ENCODE measurements around the gene DPAGT1.

DPAGT1 gene

GRCh38 chr11:119057000-119057769, 44.5 kb downstream of the DPAGT1 start, which contains the start of gene HYOU1:
Gene HYOU1 (minus strand): TSS chr11:119057205. CDS start chr11:119056160, 1,045 bp downstream.
- peak; percentile 92 for DNase-seq (ENCODE audit: low read depth)

DNA sequence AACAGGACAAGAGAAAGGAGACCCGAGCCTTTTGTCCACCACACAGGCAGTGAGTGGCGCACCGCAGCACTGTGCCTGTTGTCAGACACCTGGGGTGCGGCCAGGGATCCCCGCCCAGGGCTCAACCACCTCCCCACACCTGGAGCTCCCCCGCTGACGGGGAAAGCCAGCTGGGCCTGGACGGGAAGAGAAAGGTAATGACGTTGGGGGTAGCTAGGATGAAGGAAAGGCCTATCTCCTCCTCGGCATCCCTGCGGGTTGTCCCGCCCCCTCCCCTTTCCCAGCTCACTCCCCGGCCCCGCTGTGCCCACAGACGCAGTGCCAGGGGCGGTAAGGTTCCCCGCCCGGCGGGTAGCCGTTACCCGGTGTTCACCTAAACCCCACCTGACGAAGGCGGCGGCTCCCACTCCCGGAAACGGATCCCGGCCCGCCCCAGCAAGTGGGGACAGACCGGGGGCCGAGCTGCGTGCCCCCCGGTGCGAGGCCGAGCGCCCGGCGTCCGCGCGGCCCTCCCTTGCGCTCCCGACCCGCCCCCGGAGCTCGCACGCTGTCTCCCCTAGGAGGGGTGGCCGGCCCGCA, 45.1 kb downstream of the DPAGT1 start:
- DNase-seq (ENCODE audit: low read depth), result no peak

DNA sequence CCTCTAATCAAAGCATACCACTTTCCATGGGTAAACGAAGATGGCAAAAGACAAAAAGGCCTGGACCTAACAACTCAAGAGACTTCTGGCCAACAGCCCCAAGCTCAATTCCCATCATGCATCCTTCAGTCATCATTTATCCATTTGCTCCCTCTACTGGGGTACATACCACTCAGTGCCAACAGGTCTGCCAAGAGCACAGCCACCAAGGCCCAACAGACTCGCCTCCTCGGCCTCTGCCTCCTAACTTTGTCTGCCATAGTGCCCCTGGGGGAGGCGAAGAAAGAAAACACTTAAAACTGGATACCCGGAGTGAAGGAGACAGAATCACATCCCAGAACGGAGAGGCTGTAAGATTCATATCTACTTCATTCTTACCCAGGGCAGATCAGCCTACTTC, 45.8 kb downstream of the DPAGT1 start:
- peak; percentile 24 for DNase-seq (ENCODE audit: low read depth)

- no peak for DNase-seq (ENCODE audit: low read depth)
These were observed 47.2 kb downstream of the DPAGT1 start for GRCh38 chr11:119054418-119054817.

GRCh38 chr11:119052163-119052814, 49.4 kb downstream of the DPAGT1 start:
- DNase-seq (ENCODE audit: low read depth), result no peak

DNA sequence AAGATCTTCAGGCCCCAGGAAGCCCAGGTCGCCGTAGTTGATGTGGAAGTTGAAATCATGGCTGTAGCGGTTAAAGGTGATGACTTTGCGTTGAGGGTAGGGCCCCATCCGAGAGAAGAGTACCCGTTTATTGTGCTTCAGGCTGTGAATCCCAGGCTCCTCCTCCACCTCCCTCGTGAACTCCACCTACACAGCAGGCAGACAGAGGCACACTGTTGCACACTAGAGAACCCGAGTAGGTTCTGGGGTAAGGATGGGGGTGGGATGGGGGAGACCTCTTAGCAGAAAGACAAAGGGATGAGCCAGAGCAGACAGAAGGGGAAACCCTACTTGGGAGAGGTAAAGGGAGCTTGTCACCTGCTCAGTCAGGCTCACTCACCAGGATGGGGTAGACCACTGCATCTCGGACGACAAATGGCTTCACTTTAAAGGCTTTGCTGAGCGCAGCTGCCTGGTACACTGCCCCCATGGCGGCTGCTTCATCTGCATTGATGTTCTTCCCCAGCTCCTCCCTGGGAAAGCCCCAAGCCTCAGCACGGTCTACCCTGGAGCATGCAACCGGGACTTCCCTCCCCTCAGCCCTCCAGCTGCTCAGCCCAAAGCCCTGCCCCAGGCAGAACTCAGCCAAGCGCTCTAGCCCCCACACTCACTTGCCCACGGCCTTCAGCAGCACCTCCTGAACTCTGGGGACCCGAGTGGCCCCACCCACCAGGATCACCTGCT, 50.1 kb downstream of the DPAGT1 start:
- no peak for DNase-seq (ENCODE audit: low read depth)

DNA sequence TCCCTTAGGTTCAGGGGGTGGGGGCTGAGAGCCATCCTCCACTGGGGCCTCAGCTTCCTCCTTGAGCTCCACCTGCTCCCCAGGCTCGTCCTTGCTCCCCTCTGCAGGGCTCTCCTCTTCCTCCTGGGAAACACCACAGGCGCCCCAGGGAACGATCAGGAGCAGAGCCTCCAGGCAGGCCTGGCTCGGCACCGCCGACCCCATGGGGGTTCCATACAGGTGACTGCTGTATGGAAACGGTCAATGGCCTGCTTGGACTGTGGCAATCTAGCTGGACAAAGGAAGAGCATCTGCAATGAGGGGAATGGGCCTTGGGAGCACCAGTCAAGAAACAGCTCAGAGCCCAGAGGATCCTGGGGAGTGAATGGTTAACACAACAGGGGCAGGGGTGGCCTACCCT, 52.6 kb downstream of the DPAGT1 start:
- DNase-seq (ENCODE audit: low read depth), result no peak

DNA sequence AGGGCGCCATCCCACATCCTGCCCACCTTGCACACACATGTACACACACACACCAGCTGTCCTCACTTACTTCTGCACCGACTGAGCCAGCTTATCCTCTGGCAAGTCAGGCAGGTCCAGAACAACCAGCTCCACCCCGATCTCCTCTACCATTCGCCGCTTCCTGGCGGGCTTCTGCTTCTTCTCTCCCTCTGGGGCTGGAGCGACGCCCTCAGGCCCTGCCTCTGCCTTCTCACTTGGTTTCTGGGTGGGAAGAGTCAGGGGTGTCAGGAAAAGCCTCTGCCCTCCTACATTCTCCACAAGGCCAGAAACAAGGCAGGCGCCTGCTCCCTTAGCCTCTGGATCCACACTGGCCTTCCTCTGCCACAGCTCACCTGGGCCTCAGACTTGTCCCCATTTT, 53.0 kb downstream of the DPAGT1 start:
- no peak for DNase-seq (ENCODE audit: low read depth)

GRCh38 chr11:119047205-119047604, 54.4 kb downstream of the DPAGT1 start:
- DNase-seq (ENCODE audit: low read depth), result no peak
